HG03025 (cell line): ENCODE measurements around the gene TCF12.

Experiments
- ATAC-seq: cut with Tn5 transposase; IDR thresholded peaks from one replicate; pipeline ENCODE4 v1.9.1; 2021; ENCODE audit warnings: mild to moderate bottlenecking, moderate library complexity; ENCODE audit not compliant: unreplicated experiment, low FRiP score

TCF12 gene

DNA sequence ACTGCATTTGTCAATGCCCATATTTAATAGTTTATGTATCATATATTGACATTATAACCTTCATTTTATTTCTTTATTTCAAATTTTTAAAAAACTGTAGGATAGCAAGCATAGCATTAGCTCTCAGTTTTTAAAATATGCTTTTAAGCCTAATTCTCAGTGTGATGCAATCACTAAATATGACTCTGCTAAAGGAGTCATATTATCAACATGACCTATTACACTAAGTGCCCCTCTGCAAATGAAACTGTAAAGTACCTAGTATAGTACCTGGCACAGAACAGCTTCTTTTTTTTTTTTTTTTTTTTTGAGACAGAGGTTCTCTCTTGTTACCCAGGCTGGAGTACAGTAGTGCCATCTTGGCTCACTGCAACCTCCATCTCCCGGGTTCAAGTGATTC, 278.4 kb downstream of the TCF12 start:
- ATAC-seq = no peak

DNA sequence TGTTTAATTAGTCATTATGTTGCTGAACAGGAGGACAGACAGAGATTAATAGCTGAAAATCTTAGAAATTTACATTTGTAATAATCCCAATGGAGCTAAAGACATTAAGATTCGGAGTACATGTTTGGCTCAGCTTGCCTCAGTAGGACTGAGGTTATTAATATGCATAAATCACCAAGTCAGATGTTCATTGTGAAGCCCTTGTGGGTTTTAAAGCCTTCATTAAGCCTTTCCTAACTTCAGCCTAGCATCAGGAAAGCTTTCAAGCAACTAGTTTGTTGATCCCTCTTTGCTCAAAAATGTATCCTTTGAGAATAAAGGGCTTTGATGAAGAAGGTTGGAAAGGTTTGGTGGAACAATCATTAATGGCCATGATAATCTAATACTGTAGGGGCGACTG, 279.7 kb downstream of the TCF12 start:
- ATAC-seq = no peak

DNA sequence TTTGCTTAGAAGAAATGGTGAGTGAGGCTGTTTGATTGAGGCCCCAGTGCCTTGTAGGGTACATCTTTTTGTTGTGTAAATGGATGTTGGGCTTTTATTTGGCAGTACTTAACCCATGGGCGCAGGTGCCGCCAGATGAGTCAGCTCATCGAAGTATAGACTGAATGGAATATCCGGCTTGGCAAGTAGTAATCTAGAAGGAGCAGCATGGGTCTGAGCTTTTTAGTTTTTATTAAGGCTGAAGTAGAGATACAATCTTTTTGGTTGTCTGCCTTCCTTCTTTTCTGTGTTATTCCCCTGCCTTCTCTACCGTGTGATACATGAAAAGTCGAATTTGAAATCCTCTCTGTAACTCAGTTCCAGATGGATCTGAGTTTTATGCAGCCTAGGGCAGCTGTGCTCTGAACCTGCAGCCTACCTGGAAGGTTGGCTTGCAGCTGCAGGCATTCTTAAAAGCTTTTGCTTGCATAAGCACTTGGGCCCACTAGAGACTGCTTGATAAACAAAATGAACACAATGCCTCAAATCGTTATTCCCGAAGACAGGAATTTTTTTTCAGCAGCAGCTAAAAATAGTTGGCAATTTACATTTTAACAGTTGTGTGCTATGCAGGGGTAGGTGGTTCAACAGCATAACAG, 280.3 kb downstream of the TCF12 start:
- ATAC-seq = no peak

DNA sequence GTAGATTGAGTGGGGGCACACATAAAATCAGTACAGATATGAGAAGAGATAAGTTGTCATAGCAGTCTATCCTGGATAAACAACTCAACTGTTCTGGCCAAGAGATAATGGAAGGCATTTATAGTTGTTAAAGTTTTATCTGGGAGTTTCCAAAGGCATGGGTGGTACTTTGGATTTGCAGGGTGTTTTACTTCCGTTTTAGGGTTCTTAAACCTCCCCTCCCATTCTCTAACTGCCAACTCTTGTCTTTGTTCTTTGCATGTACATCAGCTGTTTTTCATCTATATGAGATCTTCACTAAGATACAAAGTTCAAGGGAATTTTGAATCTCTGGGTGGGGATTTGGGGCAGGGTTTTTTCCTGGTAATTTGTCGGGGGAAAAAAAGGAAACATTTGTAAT, 283.1 kb downstream of the TCF12 start:
- no peak for ATAC-seq

DNA sequence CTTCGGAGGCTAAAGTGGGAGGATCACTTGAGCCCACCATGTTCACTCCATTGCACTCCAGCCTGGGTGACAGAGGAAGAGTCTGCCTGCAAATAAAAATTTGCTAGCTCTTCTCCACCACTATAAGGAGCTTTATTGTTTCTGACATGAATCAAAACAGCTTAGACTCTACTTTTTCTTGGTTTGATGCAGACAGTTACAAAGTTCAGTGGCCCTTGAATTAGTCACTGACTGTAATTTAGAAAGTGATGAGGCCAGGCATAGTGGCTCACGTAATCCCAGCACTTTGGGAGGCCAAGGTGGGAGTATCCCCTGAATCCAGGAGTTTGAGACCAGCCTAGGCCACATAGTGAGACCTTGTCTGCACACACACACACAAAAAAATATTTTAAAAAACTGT, 285.5 kb downstream of the TCF12 start:
- no peak for ATAC-seq

DNA sequence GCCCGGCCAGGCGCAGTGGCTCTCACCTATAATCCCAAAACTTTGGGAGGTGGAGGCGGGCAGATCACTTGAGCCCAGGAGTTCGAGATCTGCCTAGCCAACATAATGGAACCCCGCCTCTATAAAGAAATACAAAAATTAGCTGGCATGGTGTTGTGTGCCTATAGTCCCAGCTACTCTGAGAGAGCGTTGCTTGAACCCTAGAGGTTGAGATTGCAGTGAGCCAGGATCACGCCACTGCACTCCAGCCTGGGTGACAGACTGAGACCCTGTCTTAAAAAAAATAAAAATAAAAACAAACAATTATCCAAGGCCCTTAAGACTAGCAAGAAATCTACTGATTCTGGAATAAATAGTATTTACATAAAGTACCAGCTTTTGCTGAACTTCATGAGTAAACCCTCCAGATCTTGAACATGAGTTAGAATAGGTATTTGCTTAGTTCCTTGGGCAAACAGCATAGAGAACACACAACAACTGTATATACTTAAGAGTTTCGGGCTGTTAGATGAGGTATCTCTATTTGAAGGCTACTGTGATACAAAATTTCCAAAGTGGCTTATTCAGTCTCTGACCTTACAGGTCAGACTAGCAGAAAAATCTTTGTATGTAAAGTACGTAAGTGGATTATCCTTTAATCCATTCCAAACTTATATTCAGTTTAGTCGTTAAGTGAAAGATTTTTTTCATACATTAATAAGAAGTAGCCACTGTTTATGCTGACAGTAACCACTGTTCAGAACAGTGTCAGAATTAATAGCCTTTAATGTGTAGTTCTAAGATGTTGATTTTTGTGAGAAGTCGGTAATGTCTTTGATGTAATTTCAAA, 286.8 kb downstream of the TCF12 start:
- ATAC-seq = no peak

DNA sequence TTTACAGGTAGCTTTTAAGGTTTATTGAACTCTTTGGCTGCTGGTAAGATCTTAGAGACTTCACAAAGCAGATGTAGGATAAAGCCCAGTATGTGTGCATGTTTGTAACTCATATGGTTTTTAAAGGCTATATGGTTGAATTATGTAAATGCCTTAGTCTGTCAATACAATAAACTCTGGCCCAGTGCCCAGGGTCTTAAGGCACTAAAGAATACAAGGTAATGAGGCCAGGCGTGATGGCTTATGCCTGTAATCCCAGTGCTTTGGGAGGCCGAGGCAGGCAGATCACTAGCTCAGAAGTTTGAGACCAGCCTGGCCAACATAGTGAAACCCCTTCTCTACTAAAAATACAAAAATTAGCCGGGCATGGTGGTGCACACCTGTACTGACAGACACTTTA, 287.6 kb downstream of the TCF12 start:
- ATAC-seq = no peak

DNA sequence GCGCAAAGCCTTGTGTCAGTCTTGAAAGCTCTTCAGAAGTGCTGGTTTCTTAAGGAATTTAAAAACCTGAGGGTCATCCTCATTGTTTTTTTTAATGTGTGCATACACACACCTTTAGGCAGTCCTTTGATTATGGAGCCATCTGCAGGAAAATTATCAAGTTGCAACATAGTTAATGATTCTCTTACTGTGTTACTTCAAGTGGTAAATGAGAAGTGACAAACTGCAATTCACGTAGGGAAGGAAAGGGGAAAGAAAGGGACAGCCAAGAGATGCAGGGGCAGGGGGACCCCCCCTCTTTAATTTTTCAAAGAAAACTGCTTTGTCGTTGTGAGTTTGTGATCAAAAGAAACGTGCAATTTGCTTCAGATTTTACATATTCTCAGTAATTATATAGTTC, 295.4 kb downstream of the TCF12 start:
- ATAC-seq = no peak

DNA sequence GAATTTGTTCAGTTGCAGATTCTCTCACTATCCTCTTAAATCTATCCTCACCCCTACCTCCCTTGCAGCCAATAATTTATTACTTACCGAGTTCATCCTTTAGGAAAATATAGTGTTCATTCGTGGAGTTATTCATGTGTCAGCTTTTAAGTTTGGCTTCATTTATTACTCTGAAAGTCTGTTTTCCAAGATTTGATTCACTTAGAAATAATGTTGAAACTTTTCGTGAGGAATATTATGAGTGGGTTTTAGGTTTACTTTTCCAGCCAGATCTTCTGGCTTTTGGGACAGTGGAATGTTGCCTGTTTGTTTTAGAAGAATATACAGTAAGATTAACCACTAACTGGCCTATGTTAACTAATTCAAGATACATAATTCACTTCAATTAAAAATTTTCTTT, 296.9 kb downstream of the TCF12 start:
- ATAC-seq = no peak

DNA sequence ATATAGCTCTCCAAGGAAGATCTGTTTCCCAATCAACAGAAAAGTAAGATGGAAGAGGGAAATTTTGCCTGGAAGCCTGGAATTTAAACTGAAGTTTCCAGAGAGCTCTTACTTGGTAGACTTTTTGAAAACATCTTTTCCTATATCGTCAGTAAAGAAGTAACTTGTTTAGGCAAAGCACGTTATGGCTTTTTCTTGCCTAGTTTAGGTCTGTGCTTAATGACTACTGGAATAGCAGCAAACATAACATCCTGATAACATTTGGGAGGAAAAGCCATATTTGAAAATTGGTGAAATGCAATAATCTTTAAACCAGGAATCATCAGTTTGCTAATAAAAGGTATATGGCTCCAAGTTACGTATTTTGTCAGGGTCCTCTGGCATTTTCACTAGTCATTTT, 297.4 kb downstream of the TCF12 start:
- no peak for ATAC-seq

DNA sequence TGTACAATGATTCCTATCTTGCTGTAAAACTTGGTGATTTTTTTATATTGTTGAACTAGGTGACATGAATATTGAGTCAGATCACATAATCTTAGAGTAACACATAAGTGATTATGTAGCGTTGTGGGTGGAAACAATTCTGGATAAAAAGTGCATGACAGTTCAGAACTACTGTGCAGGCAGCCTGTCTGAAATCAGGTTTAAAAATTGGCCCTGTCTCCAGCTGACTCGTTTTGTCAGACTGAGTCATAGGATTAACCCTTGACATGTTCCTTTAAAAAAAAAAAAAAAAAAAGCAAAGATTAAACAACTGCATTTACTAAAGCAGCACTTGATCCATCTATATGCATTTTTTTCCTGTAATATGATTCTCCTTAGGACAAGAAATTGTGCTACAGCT, 297.8 kb downstream of the TCF12 start:
- no peak for ATAC-seq

DNA sequence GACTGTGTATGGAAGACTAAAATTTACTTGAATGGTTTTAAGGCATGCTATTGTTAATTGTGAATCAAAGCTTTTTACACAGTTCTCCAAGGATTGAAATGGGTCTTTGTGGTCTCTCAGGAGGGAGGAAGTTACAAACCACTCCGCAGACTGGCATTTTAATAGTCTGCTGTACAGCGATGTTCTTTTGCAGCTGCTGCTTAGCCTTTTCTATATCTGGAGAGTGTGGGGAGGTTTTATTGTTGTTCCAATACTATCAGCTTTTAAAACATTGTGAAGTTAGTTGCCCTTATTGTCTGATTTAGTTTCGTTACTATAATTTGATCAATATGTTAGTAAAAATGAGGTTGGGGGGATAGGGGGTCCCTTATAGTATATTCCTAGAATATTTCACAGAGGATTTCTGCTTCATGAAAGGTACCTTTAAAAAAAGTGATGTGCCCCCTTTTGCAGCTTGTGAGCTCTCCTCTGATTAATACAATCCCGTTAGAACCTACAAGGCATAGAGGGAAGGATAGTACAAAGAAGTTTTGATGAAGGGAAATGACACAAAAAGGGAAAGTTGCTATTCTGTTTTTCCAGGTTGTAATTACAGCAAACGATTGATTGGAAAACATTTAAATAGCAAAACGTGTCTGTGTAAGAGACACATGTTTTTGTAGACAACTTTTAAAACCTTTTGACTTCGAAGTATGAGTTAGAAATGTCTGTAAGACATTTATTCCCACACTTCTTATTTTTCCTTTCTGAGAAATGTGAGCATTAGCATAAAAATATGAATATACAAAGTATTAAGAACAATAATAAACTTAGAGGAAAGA, 299.5 kb downstream of the TCF12 start:
- no peak for ATAC-seq

DNA sequence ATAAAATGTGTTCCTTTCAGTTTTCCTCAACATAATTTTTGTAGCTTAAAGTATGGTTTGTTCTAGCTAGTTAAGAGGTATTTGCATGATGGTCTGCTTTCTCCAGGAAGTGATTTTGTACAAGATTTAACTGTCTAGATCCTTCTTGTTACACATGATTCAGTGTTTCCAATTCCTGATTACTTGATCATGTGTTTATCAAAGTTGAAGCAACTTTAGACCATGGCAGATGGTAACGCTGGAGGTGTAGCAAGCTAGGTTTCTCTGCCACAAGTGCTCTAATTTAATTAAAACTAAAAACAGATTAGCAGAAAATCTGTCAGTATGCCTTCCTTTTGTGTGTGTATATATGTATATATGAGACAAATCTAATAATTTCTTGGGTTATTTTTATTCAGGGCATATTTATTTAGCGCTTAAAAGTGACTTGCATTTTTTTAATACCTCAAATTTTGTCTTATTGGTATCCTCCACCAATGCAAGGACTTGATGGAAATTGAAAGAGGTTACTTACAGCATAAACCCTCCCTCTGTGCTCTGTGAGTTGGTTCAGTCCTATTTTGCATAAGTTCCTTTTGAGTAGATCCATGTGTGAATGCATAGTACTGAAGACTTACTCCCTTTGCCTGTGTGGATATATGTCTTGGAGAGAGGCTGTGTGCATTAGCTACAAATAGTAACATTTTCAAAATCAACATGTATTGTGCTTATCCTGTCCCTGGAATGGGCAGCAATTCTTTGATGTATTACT, 300.6 kb downstream of the TCF12 start:
- ATAC-seq = no peak

DNA sequence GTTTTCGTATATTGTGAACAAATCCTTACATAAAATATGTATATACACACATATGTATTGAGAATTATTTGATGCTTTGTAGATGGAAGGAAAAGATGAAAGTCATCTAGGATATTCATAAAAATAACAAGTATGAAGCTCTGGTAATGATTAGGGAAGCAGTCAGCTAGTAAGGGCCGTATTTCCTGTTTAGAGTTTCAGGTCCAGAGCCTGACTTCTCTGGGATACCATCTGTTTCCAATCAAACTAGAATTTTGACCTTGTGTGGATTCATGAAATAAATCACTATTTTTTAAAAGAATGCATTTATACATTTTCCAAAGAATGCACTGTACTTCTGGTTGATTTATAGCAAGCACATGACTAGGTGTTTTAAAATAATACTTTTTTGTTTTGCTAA, 301.8 kb downstream of the TCF12 start:
- no peak for ATAC-seq

DNA sequence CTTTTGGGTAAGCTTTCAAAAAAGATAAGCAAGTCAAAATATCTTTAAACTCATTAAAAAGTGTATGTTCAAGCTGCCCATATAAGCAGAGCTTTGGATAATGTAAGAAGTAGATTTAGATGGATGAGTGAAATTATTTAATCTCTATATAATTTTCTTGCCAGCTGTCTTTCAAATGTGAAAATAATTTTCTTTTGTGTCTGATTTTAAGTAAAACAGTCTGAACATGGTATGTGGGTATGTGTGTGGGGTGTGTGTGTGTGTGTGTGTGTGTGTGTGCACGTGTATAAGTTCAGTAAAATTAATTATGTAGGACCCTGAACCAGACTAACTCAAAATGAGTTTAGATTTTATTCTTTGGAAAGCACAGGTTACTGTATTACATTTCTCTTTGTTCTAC, 302.7 kb downstream of the TCF12 start:
- ATAC-seq = no peak

DNA sequence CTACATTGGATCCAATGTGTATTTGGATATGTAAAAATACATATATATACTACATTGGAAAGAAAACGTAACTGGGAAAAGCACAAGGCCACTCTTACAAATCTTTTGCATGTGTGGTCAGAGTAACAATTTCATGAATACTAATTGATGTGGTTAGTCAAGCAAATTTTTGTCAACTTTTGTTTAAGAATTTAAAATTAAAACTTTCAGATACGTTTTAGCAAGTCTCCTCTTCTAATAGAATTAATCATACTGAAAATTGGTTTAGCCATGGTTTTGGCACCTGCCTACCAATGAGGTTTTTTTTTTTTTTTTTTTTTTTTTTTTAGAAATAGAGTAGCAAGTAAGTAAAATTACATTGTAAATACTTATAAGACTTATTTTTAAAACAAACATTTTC, 304.9 kb downstream of the TCF12 start:
- no peak for ATAC-seq

DNA sequence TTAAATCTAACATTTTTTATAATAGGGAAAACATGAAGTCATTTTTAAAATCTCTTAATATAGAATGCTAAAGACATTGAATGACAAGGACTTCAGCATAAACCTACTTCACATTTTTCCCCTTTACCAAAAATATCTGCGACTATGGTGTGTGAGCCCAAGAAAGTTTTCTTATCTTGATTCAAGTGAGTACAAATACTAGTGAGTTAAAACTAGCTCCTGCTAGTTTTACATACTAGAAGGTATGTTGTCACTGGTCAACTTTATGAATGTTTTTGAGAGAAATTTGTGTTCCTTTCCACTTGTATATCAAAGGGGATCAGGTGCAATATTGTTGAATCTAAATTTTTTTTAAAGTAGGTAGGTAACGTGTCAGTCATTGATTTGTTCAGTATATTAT, 305.4 kb downstream of the TCF12 start:
- ATAC-seq = no peak

DNA sequence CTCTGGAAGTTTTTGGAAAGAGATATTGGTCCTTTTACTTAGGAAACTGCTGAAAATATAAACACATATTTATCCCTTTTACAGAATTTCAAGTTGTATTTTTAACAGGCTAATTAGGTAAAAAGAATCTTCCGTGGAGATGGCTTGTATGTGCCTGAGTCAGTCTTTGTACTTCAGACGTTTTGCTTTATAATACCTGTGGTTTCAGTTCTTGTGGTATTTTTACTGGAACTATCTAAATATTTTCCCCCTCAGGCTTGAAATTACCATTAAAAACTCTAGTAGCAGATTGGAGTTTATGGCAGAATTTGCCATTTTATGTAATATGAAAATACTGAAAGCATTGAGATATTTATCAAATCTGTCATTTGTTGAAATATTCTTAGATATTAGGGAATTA, 306.2 kb downstream of the TCF12 start:
- ATAC-seq = no peak

DNA sequence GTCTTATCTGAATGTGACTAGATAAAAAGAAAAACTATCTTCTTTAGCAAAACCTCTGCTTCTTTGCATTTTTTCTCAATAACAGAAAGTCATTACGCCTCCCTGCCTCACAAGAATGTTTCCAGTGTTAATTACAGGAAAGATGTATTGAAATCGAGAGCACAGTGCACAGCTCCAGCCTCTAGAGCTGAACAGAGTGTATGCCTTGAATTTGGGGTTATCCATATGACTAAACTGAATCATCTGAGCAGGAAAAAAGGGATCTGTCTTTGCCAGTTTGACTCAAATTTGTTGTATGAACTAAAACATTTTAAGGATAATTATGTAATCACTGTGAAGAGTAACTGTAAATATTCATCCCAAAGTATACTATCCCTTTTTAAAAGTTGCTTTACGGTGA, 308.7 kb downstream of the TCF12 start:
- ATAC-seq = no peak

DNA sequence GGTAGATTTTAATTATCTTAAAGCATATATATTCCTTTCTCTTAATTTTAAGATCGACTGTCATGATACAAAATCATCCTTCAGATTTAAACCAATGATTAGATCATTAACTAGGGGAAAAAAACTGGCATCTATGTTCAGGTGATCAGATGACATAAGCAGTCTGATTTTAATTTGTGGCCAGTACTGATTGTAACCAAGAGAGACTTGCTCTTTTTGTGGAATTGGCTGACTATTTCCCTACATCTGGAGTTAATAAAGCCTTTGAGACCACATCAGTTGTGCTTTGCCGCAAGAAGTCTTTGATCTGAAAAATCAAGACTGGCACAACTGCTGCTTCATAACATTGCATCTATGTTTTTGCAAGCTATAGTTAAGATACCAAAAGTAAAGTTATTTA, 309.5 kb downstream of the TCF12 start:
- no peak for ATAC-seq

DNA sequence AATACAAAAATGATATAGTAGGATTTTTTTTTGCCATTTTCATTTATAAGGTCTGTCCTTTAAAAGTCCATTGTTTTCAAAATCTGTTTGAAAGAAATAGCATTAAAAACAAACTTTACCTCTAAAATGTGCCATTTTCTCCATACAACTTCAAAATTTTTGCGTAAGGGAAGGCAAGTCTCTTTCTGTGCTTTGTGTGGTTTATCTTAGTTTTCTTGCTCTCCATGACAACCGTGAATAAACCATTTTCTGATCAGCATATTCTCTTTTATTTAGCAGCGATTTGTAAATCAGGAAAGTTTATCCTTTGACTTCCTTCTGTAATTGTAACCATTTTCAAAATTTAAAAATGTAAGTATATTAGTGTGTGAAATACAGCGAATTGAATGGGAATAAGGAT, 310.0 kb downstream of the TCF12 start:
- ATAC-seq = no peak
